GM18505 (cell line): ENCODE results near the gene CHI3L2.

Experiments
- ATAC-seq: cut with Tn5 transposase; IDR thresholded peaks from one replicate; pipeline ENCODE4 v1.9.1; 2021; ENCODE audit not compliant: unreplicated experiment
- POLR2A ChIP-seq: IDR thresholded peaks from 4 replicates; pipeline ENCODE4 v1.6.1; 2011; ENCODE audit warnings: borderline replicate concordance; ENCODE audit not compliant: insufficient read depth, insufficient read length; ENCODE audit errors: extremely low read depth

CHI3L2 gene, protein sequence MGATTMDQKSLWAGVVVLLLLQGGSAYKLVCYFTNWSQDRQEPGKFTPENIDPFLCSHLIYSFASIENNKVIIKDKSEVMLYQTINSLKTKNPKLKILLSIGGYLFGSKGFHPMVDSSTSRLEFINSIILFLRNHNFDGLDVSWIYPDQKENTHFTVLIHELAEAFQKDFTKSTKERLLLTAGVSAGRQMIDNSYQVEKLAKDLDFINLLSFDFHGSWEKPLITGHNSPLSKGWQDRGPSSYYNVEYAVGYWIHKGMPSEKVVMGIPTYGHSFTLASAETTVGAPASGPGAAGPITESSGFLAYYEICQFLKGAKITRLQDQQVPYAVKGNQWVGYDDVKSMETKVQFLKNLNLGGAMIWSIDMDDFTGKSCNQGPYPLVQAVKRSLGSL

DNA sequence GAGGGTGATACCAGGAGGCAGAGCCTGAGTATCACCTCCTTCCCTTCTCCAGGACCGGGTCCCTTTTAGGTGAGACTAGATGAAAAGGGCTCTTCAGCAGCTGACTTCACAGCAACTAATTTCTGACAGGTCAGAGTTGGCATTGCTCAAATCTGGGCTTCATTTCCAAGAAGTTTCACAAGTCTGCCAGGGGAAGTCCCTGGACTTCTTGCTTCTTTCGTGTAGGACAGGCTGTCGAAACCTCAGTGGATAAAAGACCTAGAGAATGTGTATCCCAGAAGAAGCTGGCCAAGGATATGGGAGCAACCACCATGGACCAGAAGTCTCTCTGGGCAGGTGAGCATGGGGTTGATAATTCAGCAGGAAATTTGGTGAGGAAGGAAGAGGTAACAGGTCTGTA lies at the start of gene CHI3L2:
CHI3L2 (plus strand) TSS at position 280 of the 400 bp plus-strand sequence; CDS start at position 297, 17 bp downstream.
- no peak for ATAC-seq
- TF ChIP-seq POLR2A, result no peak

DNA sequence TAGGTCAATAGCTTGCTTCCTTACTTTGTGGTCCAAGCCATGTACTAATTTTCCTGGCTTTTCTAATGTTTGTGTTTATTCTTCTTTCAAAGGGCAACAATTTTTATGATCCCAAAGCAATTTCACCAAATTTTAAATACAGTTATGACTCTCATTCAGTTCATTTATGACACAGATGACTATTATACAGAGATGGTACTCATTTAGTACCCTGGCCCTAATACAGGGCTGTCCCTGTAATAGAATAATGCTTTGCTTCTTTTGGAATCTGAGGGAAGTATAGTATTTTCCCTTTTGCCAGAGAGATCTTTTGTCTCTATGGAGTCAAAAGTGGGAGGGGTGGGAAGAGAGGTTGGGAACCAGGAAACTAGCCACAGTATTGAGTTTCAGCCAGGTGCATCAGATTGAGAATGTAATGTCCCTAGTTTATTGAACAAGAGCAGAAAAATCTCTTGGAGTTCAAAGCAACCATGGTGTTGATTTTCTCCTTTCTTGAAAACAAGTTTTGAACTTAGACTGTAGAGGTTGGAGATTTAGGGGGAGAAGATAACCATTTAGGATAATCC lies 47.5 kb upstream of the CHI3L2 start:
- TF ChIP-seq POLR2A, result no peak
- no peak for ATAC-seq

DNA sequence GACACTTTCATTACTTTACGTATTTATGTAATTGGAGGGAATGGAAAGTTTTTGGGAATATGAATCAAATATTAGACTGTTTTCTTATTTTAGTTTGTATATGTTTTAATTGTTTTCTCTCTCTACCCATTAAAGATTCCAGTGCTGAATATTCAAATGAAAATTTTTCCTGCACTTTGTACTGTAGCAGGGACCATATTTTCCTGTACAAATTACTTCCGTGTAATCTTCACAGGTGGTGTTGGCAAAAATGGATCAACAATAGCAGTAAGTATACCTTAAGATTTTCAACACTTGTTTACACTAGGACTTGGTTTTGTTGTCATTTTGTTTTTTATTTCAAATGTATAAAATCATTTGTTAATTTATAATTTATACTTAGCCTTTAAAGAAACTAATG lies 45.5 kb upstream of the CHI3L2 start:
- no peak for ATAC-seq
- no peak for TF ChIP-seq POLR2A

DNA sequence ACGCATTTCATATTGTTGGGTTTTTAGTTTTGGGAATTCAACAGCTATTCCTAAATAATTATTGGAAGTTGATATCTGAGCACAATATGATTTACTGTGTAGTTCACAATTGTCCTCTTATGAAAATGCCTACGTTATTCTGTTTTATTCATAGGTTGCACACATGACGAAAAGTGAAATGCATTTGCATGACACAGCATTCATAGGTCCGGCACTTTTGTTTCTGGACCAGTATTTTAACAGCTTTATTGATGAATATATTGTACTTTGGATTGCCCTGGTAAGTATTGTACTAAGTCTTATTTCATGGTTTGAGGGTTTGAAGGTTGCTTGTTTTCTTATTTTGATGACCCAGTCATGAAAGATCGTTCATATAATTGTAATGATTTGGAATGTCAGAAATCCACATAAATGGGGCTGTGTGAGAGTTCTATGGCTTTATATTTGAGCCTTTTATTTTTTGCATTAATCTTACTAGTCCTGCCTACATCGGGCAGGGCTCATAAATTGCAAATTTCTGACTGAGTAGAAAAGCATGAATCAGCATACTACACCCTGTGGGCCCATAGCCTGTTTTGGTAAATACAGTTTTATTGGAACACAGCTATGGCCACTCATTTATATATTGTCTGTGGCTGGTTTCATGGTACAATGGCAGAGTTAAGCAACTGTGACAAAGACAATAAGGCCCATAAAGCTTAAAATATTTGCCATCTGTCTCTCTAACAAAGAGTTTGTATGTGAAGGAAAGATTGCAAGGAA lies 44.0 kb upstream of the CHI3L2 start:
- TF ChIP-seq POLR2A, result no peak
- ATAC-seq, result no peak

DNA sequence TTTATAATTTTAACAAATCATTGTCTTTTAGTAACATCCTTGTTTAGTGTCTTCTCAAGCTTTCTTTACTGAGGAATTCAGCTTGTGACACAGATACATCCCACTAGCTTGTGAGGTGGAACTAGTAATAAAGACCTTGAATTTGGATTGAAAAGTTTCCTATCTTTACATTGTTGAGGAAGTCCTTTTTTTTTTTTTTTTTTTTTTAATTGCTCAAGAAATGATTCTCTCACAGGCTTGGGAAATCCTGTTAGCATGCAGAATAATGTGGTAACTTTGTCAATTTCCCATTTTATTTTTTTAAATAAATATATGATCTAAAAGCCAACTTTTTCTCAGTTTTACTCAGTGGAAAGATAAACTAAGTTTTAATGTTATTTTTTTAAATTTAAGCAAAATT lies 42.9 kb upstream of the CHI3L2 start:
- no peak for ATAC-seq
- TF ChIP-seq POLR2A, result no peak

DNA sequence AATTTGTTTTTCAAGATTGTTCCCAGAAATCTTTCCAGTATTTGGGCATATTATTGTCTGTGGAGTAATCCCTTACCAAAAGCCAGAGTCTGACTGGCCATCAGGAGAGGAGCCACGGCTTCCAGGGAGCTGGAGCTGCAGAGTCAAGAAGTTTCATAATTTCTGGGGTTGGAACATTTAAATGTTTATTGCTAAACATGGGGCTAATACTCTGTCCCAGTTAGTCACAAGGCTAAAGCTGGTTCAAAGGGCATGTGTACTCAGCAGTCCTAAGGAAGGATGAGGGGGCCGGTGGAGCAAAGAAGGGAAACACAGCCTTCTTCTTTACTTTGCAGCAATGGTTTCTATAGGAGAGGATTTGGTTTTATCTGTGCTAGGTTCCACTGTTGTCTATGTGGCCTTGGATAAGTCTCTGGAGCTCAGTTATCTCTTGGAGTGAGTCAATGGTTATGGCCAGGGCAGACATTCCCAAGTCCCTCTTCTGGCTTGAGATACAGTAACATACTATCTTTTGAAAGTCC lies 36.5 kb upstream of the CHI3L2 start:
- TF ChIP-seq POLR2A, result no peak
- ATAC-seq, result no peak

DNA sequence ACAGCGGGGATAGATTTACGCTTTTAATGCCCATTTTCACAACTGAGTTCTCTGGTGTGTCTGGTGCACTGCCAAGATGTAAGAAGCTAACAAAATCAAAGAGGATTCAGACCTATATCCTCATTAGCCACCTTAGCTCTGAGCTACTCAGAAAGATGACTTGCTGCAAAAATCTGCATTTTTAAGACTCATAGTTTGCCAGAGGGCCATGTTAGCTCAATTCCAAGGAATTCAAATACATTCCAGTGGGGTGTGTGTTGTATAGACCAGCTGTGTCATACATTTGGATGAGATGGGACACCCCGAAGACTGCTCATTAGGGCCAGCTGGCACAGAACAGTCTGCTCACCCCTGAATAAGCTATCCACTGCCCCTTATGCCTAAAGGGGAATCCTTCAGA lies 36.0 kb upstream of the CHI3L2 start:
- ATAC-seq, result no peak
- TF ChIP-seq POLR2A, result no peak

DNA sequence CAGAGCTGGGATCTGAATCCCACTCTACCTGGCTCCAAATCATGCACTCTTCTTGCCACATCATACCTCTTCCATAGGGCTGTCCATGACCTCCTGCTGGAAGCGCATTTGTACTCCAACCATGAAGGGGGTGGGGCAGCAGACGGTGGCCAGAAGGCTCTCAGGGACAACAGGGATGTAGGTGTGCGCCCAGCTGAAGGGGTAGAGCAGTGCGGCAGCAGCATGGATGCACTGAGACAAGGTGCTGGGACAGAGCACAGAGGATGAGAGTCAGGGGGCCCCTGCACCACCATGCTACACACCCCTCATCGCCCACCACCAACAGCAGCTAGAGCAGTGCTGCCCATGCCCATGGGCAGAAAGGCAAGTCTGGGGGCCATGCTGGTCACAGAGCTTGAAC lies 35.4 kb upstream of the CHI3L2 start:
- no peak for TF ChIP-seq POLR2A
- no peak for ATAC-seq

DNA sequence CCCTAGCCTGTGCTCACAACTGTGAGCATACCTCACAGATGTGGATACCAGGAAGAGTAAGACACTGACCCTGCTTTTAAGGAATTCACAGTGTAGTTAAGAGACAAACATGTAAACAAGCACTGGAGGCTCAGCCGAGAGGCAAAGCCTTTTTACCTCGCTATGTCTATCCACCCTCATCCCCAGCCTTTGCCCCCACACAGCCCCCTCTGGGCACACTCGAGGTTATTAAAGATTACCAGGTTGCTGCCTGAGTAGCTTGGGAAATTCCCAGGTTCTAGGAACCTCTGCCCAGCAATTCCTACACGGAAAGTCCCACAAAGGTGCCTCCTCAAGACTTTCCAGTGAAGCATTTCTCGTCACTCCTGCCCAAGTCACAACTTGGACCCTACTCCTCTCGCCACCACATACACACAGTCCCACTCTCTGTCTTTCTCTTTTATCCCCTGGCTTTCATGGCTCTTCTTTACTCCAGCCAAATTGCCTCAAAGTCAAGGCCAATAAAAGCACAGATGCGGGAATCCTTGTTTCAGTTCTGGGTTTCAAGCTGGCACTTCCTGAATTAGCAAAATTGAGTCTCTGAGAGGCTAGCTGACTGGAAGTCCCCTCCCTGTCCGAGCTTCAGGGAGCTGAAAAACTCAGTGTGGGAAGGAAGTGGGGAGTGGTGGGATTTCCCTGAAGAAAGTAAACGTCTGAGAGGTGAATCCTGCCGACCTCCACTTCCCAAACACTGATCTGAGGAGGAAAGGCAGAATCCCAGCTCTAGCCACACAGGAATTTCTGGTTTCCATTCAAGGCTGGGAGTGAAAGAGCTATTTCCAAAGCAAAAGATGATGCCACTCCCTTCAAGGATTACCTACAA lies 34.6 kb upstream of the CHI3L2 start:
- TF ChIP-seq POLR2A, result peak; percentile 20
- no peak for ATAC-seq

DNA sequence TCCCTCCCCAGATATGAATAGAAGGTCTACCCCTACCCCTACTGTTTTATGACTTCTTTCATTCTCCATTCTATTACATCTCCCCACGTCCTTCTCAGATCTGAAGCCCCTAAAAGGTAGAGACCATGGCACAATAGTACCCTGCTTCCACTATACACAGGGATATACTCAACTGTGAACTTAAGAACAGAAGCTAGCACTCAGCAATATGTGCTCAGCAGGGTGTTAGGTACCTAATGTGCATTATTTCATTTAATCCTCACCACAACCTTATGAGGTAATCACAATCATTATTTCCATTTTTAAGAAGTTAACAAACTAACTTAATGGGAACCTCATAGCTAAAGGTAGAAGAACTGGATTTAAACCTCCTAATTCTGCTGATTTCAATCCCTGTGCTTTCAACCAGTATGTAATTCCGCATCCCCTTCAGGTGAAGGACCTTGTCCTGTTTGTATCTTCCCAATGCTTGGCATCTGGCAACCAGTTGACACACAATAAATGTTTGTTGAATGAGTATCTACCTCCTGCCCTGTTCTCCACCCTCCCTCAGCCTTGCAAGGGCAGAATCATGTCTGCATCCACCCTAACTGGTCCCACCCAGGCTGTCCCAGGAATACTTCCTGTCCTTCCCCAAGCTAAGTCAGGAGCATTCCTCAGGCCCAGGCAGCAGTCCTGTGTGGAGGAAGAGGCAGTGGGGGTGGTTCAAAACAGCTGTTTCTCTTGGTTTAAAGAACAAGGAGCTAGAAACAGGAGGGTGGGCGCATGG lies 33.6 kb upstream of the CHI3L2 start:
- ATAC-seq, result no peak
- no peak for TF ChIP-seq POLR2A

DNA sequence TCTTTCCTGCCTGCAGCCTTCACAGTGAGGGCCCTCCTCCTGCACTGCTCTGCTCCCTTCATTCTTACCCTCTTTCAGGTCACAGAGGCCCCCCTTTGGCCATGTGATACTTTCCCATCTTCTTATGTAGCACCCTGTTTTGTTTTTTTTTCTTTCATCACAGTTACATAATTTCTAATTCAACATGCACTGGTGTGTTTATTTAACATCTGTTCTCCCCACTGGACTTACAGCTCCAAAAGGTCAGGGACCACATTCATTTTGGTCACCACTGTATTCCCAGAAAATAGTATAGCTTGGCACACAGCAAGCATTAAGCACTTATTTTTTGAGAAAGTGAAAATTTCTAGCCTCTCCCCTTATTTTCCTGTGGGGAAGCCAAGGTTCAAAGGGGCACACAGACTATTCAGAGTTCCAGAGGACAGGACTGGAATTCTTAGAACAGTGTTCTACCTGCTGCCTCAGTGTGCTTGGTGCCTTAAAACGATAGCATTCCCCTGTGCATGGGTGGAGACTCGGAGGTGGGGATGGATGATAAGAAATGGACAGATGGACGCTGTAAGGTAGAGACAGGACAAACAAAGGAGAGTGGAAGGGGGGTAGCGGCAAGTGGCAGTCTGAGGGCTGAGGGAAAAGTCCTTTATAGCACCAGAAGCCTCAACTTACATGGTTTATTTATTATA lies 32.4 kb upstream of the CHI3L2 start:
- no peak for ATAC-seq
- TF ChIP-seq POLR2A, result no peak

DNA sequence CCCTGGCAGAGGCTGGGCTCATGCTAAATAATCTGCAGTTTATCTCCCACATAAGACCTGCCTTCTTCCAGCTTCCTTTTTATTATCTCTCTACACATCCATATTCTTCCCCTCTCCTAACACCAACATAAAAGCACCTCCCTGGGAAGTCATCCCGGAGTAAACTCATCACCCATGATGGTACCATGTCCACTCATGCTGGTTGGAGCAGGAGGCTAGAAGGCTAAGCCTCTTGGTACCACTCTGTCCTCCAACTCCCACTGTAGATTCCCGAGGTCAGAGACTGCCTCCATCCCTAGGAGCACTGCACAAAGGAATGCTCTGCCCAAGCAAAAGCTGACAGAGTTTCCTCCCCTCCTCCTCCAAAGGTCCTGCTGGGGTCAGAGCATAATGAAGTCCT lies 31.3 kb upstream of the CHI3L2 start:
- no peak for ATAC-seq
- no peak for TF ChIP-seq POLR2A
